Peyer's patch (tissue), 4 donors: ENCODE data around the gene CARD18. TPM values are rescaled to one million over a fixed set of nuclear protein-coding genes. Genes with fewer than 3 reads are reported as not detected.
"Not testable (repeated sequence)": the region's sequence is repeated elsewhere in the genome, so short reads cannot be mapped to it uniquely, and the experiment has no call there.

Experiments
- DNase-seq, 3 donors: peaks; one replicate each; pipeline ENCODE4 v3.0.0-alpha.2; 2017 to 2019
- H3K27ac ChIP-seq, 4 donors: fragments of 200-600 bp; sonication (generic); one replicate each; pipeline ENCODE4 v1.5.1; 2016 to 2019
- H3K27me3 ChIP-seq, 2 donors: fragments of 200-600 bp; sonication (generic); one replicate each; pipeline ENCODE4 v1.5.1; 2019
- H3K36me3 ChIP-seq, 3 donors: fragments of 200-600 bp; sonication (generic); one replicate each; pipeline ENCODE4 v1.5.1; 2016 to 2019
- H3K4me1 ChIP-seq, 4 donors: fragments of 200-600 bp; sonication (generic); one replicate each; pipeline ENCODE4 v1.5.1; 2016 to 2019
- H3K4me3 ChIP-seq, 4 donors: fragments of 200-600 bp; sonication (generic); 1 replicate in 3 of 4; 2 replicates in 1 of 4; pipeline ENCODE4 v1.5.1; 2016 to 2019; ENCODE audit warnings: mild to moderate bottlenecking in 1 of 4
- H3K9me3 ChIP-seq, 4 donors: fragments of 200-600 bp; sonication (generic); one replicate each; pipeline ENCODE4 v1.5.1; 2016 to 2019; ENCODE audit warnings: mild to moderate bottlenecking in 1 of 4
- POLR2A ChIP-seq, 2 donors: fragments of 450-650 bp; IDR thresholded peaks; one replicate each; pipeline ENCODE4 v1.5.1; 2017; ENCODE audit warnings: antibody characterized with exemption in 2 of 2, mild to moderate bottlenecking in 2 of 2, moderate library complexity in 2 of 2
- total RNA-seq, 4 donors: library from RNA; depleted of rRNA; stranded (reverse); fragments of >200 nt; gene quantifications; one replicate each; pipeline ENCODE4 v1.1.0, GENCODE V29; 2016
- TF ChIP-seq, protein P1 (sequence below), 6 experiments: fragments of 450-650 bp in 4 of 6; fragments of 200-600 bp in 2 of 6; sonication (generic) in 1 of 6; IDR thresholded peaks; one replicate each; pipeline ENCODE4 v1.5.1; 2017 to 2019; ENCODE audit warnings: antibody characterized with exemption in 6 of 6, mild to moderate bottlenecking in 3 of 6, moderate library complexity in 1 of 6

CARD18 gene
- total RNA-seq, 4 donors from 2014 or later, result not detected

DNA sequence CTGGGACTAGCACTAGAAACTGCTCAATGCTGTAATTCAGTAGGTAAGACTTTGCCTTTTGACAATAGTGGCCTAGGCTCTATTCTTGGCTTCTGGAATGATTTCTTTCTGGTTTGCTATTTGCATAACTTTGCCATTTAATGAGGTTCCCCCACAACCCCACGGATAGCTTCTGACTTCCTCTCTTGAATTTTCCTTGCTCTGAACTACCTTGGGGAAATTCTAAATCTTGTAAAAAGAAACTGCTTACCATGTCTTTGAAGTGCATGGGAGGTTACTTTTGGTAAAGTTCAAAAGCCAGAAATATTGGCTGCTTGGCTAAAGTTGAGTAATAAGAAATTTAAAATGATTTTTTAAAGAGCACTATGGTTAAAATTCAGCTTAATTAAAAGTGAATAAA, 35.3 kb downstream of the CARD18 start:
- no peak overlapping the region for H3K4me3 ChIP-seq
- H3K27ac ChIP-seq, result no peak overlapping the region
- TF ChIP-seq, protein P1, sequence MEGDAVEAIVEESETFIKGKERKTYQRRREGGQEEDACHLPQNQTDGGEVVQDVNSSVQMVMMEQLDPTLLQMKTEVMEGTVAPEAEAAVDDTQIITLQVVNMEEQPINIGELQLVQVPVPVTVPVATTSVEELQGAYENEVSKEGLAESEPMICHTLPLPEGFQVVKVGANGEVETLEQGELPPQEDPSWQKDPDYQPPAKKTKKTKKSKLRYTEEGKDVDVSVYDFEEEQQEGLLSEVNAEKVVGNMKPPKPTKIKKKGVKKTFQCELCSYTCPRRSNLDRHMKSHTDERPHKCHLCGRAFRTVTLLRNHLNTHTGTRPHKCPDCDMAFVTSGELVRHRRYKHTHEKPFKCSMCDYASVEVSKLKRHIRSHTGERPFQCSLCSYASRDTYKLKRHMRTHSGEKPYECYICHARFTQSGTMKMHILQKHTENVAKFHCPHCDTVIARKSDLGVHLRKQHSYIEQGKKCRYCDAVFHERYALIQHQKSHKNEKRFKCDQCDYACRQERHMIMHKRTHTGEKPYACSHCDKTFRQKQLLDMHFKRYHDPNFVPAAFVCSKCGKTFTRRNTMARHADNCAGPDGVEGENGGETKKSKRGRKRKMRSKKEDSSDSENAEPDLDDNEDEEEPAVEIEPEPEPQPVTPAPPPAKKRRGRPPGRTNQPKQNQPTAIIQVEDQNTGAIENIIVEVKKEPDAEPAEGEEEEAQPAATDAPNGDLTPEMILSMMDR (IDR thresholded peaks at IDR 0.05), result no peak
- H3K27me3 ChIP-seq, result no peaks in the 10 kb centered on the region
- H3K4me1 ChIP-seq, result no peaks in the 10 kb centered on the region
- no peaks in the 10 kb centered on the region for H3K9me3 ChIP-seq
- DNase-seq, result no peak
- no peaks in the 10 kb centered on the region for H3K36me3 ChIP-seq

- TF ChIP-seq POLR2A (IDR thresholded peaks at IDR 0.05), result no peak
- TF ChIP-seq, protein P1 (IDR thresholded peaks at IDR 0.05), result no peak
- Histone ChIP-seq H3K9me3 (no peaks in the 10 kb centered on the region), H3K27me3 (no peaks in the 10 kb centered on the region), H3K36me3 (no peaks in the 10 kb centered on the region), H3K4me3 (no peak overlapping the region), H3K27ac (no peak overlapping the region), H3K4me1 (no peaks in the 10 kb centered on the region)
- no peak for DNase-seq
Observed at GRCh38 chr11:105103336-105103735, 36.2 kb downstream of the CARD18 start.

DNA sequence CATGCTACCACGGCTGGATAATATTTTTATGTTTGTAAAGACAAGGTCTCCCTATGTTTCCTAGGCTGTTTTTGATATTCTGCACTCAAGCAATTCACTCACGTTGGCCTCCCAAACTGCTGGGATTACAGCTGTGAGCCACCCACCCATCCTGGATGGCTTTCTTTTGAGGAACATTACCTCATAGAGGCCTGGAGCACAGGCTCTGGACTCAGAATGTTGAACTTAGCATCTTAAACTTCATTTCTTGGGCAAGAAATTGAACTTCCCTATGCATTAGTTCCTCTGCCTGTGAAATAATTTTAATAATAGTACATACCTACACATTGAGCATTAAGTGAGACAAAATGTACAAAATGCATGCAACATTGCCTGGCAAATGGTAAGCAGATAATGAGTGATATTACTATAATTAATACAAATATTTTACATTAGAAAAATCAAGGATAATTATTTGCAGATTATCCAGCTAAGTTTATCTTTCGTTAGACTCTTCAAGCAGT, 37.4 kb downstream of the CARD18 start:
- H3K27me3 ChIP-seq, H3K27ac ChIP-seq, DNase-seq, H3K36me3 ChIP-seq, H3K4me1 ChIP-seq, H3K9me3 ChIP-seq, H3K4me3 ChIP-seq: not testable (repeated sequence)

DNA sequence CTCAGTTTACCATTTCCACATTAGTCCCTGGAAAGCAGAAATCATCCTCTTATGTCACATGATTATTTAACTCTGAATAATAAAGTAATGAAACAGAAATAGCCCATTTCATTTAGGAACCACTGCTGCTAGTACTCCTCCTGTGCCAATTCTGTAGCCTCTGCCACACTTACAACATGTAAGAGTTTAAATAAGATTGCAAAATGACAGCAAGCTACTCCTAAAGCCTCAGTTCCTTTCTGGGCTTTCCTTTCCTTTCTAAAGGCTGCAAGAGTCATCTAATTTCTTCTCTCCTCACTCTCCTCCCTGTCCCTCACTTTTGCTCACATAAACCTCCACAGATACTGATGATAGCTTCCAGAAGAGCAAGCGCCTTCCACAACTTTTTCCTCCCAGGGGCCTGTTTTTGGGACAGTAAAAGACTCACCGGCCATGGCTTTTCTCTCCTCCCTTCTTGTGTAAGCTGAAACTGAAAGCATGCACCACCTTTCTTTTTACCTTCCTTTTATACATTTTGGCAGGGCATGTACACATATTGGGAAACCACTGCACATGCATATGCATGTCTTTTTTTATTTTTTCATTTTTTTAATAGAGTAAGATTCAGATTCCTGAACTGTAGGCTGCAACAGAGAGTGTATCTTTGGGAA, 38.5 kb downstream of the CARD18 start:
- no peaks in the 10 kb centered on the region for H3K36me3 ChIP-seq
- H3K4me1 ChIP-seq, result no peaks in the 10 kb centered on the region
- peak overlapping the region in 1 of 4 donors; percentile 9 for H3K27ac ChIP-seq
- H3K9me3 ChIP-seq, result no peaks in the 10 kb centered on the region
- DNase-seq, result no peak
- H3K27me3 ChIP-seq, result no peaks in the 10 kb centered on the region
- TF ChIP-seq, protein P1 (IDR thresholded peaks at IDR 0.05), result no peak
- no peak for TF ChIP-seq POLR2A (IDR thresholded peaks at IDR 0.05)
- no peak overlapping the region for H3K4me3 ChIP-seq

DNA sequence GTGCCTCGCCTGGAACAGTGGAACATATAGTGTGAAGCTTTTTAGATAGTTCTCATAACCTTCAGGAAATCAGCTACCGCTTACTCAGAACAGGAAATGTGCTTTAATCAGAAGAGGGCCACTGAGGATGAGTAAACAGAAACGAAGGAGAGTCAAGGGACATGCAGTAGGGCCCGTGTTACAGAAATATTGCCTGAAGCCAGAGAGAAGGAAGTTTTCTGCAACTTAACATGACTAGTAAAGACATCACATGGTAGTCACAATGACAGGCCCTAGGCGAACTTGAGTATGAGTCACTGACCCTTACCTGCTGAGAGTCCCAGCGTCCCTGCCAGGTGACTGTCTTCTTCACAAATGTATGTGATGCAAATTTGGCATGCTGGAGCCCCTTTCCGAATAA, 39.4 kb downstream of the CARD18 start:
- H3K36me3 ChIP-seq, result no peaks in the 10 kb centered on the region
- no peak overlapping the region for H3K4me3 ChIP-seq
- H3K27ac ChIP-seq, result no peak overlapping the region
- no peaks in the 10 kb centered on the region for H3K4me1 ChIP-seq
- H3K9me3 ChIP-seq, result no peaks in the 10 kb centered on the region
- no peak for TF ChIP-seq POLR2A (IDR thresholded peaks at IDR 0.05)
- TF ChIP-seq, protein P1 (IDR thresholded peaks at IDR 0.05), result no peak
- DNase-seq, result no peak
- no peaks in the 10 kb centered on the region for H3K27me3 ChIP-seq

GRCh38 chr11:105099594-105099993, 40.0 kb downstream of the CARD18 start:
- not testable (repeated sequence) for H3K4me3 ChIP-seq, H3K9me3 ChIP-seq, H3K4me1 ChIP-seq, H3K27me3 ChIP-seq, H3K36me3 ChIP-seq, H3K27ac ChIP-seq, DNase-seq
